HG02840 (cell line): Measurements from ENCODE around the gene EFNA1.

Source experiments
- ATAC-seq: cut with Tn5 transposase; IDR thresholded peaks from one replicate; pipeline ENCODE4 v1.9.1; 2021; ENCODE audit warnings: mild to moderate bottlenecking, moderate library complexity, moderate number of reproducible peaks; ENCODE audit not compliant: unreplicated experiment, low FRiP score

The EFNA1 gene

GRCh38 chr1:155123801-155124200, 3.9 kb upstream of the EFNA1 start:
- ATAC-seq: no peak

- no peak for ATAC-seq
Measured at GRCh38 chr1:155124503-155125463, 2.9 kb upstream of the EFNA1 start.

GRCh38 chr1:155125511-155125945, 2.1 kb upstream of the EFNA1 start:
- ATAC-seq: no peak

DNA sequence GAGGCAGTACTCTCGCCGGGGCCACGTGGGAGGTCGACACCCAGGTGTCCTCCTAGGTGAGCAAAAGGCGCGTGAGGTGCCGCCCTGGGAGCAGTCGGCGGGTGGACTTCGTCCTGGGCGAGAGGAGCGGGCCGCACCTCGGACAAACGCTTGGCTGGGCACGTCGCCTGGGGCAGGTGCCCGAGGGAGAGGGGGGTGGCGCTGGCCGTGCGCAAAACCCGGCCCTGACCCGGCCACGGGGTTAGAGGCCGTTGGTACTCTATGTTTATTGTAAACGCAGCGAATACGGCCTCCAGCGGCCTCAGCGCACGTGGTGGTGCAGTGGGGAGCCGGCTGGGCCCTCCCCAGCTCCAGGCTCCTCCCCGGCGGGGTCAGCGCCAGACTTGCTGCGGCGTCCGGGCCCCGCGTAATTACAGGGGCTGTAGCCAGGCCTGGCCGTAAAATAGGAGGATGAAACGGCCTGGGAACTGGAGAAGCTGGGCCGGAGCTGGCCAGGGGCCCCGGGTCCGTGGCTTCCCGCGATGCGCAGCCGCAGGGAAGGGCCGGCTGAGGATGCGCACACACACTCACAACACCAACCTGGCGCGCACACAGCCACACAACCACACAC, 1.6 kb upstream of the EFNA1 start:
- ATAC-seq: no peak

- no peak for ATAC-seq
Measured at GRCh38 chr1:155126556-155127104, 1.0 kb upstream of the EFNA1 start.

GRCh38 chr1:155127967-155128754, 485 bp downstream of the EFNA1 start:
- no peak for ATAC-seq

GRCh38 chr1:155128755-155129473, 1.2 kb downstream of the EFNA1 start:
- no peak for ATAC-seq

DNA sequence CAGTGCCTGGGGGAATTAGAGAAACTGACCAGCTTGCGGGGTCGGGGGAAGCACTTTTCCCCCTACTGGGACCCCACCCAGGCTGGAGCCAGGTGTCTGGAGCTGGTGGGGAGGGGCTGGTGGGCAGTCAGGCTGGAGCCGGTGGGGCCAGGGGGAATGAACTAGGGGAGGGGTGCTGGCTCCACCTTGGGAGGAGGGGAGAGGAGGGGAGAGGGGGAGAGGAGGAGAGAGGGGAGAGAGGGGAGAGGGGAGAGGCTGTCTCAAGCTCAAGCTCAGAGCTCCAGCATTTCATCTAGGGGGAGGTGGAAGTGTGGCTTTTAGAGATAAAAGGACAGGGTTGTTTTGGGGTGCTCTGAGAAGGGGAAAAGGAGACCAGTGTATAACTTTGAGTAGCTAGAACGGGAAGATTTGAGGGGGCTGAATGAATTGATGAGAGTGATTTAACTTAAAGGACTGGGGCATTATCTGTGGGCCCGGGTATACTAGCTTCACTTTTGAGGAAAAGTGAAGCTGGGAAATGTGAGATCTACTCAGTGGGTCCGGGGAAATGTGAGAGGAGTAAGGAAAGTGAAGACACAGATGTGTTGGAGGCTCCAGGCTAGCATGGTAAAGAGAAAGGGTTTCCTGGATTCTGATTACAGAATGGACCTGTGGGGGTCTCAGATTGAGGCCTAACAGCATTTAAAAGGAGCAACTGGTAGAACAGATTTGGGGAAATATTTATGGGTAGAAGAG, 2.8 kb downstream of the EFNA1 start:
- no peak for ATAC-seq

DNA sequence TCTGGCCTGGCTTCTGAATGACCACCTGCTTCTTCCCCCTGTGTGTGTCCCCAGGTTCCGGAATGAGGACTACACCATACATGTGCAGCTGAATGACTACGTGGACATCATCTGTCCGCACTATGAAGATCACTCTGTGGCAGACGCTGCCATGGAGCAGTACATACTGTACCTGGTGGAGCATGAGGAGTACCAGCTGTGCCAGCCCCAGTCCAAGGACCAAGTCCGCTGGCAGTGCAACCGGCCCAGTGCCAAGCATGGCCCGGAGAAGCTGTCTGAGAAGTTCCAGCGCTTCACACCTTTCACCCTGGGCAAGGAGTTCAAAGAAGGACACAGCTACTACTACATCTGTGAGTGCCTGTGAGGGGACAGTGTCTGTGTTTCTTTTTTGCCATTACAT, 3.6 kb downstream of the EFNA1 start:
- ATAC-seq: no peak

DNA sequence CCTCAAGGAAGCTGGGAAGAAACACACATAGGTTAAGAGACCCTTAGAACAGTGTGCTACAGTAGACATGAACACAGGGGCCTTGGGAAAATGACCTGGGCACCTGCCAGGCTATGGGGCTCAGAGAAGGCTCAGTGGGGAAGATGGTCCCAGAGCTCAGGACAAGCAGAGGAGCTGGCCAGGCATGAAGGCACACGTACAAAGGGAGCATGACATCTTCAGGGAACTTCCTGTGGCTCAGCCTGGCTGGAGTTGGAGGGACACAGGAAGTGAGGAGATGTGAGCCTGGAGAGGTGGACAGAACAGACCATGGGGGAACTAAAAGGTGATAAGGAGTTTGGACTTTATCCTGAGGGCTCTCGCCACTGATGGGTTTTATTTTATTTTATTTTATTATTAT, 4.2 kb downstream of the EFNA1 start:
- no peak for ATAC-seq

DNA sequence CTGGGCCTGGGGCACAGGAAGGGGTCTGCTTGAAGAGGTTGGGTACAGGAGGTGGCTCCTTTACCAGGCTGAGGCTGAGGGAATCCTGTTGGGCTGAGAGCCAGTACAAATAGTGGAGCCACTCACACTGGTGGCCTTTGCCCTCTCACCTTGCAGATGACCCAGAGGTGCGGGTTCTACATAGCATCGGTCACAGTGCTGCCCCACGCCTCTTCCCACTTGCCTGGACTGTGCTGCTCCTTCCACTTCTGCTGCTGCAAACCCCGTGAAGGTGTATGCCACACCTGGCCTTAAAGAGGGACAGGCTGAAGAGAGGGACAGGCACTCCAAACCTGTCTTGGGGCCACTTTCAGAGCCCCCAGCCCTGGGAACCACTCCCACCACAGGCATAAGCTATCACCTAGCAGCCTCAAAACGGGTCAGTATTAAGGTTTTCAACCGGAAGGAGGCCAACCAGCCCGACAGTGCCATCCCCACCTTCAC, 6.2 kb downstream of the EFNA1 start:
- no peak for ATAC-seq

DNA sequence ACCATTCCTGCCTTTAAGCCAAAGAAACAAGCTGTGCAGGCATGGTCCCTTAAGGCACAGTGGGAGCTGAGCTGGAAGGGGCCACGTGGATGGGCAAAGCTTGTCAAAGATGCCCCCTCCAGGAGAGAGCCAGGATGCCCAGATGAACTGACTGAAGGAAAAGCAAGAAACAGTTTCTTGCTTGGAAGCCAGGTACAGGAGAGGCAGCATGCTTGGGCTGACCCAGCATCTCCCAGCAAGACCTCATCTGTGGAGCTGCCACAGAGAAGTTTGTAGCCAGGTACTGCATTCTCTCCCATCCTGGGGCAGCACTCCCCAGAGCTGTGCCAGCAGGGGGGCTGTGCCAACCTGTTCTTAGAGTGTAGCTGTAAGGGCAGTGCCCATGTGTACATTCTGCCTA, 6.6 kb downstream of the EFNA1 start:
- no peak for ATAC-seq

- ATAC-seq: no peak
Measured at GRCh38 chr1:155134880-155135414, 7.3 kb downstream of the EFNA1 start.

GRCh38 chr1:155135415-155136028, 7.8 kb downstream of the EFNA1 start, which contains the start of gene SLC50A1:
TSS of gene SLC50A1 (plus strand) at chr1:155135852. CDS start at chr1:155135912, 60 bp downstream.
- peak; percentile 66 for ATAC-seq

DNA sequence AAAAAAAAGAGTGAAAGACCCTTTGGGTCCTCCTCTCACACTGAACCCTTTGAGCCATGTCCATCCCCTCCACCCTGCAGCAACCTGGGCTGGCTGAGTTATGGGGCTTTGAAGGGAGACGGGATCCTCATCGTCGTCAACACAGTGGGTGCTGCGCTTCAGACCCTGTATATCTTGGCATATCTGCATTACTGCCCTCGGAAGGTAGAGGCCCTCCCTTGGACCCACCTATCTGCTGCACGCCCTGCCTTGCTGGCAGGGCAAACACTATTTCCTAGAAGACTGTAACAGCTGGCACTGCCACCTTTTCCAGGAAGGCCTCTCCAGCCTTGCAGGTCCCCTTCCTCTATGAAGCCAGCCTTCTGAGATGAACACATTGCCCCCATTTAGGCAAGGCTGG, 9.1 kb downstream of the EFNA1 start:
- ATAC-seq: no peak

- ATAC-seq: no peak
Measured at GRCh38 chr1:155137154-155137949, 9.7 kb downstream of the EFNA1 start.

DNA sequence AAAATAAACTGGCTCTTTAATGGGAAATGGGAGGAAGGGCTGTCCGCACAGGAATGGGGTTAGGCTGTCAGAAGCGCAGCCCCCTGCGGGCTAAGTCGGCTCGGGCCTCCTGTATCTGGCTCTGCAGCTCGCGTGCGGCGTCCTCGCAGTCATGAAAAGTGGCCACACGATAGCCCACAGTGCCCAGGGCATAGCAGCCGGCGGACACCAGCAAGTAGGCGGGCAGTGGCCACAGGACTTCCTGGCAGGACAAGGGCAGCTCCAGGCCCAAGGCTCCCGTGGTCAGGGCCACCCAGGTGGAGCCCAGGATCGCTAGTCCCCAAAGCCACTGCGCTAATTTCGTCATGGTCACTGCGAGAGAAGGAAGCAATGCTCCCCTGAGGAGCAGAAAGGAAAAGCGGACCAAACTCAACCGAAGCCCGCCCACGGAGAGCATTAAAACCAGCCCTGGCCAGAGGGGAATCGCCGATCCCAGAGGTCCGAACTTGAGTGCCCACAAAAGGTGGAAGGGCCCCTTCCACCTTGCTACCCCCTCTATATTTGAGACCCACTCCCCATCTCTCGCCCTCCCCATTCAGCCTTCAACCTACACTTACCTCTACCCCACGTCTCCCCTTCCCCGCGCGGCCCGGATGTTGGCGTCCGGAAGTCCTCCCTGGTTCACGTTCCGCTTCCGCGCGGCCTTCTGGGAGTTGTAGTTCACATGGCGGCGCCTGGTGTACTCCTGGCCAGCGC, 12.4 kb downstream of the EFNA1 start, which contains the start of gene DPM3:
TSS of gene DPM3 (minus strand) at position 637 of the 735 bp plus-strand sequence. CDS start at position 346, 291 bp downstream.
- ATAC-seq: peak; percentile 49
